NCI-H1417 treated with DMSO at 0.1 percent for 48 hours (cell line): ENCODE measurements around the gene ADSS2.
"Not testable (repeated sequence)": the region's sequence is repeated elsewhere in the genome, so short reads cannot be mapped to it uniquely, and the experiment has no call there.

ENCODE experiments used
- DNase-seq: peaks from one replicate; lab custom pipeline; 2025; lab: John Stamatoyannopoulos, UW

ADSS2 gene

DNA sequence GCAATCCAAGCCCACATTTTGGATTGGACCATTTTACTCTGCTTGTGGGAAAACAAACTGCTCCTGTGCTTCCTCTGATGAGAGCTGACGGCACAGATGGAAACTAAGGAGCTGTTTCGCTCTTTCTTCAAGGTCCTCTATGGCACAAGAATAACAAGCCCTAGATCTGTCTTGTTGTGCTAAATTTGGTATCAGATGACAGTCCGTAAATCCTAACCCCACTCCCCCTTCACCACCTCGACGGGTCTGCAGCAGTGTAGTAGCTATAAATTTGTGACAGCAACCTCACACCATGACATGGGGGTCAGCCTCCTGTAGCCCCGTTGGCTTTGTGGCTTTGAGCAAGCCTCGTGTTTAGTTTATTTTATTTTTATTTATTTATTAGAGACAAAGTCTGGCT lies 85.9 kb downstream of the ADSS2 start:
- no peak for DNase-seq

DNA sequence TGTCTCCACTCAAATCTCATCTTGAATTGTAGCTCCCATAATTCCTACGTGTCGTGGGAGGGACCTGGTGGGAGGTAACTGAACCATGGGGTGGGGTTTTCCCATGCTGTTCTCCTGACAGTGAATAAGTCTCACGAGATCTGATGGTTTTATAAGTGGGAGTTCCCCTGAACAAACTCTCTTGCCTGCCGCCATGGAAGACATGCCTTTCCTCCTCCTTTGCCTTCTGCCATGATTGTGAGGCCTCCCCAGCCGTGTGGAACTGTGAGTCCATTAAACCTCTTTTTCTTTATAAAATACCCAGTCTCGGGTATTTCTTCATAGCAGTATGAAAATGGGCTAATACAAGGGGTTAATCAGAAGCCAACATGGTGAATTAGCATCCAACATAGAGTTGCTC lies 86.4 kb downstream of the ADSS2 start:
- not testable (repeated sequence) for DNase-seq

- no peak for DNase-seq
Measured at GRCh38 chr1:244362476-244362875, 89.2 kb downstream of the ADSS2 start.

DNA sequence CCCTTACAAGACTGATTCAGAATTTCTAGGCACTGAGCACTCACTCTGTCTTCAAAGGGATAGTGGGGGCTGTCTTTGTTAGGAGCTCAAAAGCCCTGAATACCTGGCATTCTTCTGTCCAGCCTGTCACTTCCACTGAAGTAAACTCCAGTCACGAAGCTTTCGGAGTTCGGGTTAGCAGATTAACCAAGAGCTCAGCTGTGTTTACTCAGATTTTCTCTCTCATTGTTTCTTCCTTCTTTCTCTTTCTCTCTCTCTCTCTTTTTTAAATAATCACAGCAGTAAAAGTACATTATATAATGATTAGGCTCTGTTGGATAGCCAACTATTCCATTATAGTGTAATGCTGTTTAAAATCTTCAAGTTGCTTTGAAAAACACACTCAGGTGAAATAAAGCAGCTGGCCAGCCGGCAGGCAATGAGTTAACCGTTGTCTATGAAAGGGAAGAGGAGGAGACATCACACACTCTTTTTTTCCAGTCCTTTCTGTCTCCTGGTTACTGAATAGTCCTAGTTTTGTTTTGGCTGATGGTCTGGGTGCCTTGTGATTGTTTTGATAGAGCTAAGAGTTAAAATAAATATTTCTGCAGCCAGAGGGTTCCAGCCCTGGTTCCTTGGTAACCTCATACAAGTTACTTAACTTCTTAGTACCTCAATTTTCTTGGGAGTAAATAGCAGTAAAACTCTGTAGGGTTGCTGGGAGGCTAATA lies 89.8 kb downstream of the ADSS2 start:
- no peak for DNase-seq
